NCI-H2081 treated with DMSO at 0.1 percent for 48 hours (cell line): Measurements from ENCODE around the gene ZNF597.
"Not testable (repeated sequence)": the region's sequence is repeated elsewhere in the genome, so short reads cannot be mapped to it uniquely, and the experiment has no call there.

Source experiments
- DNase-seq: peaks from one replicate; lab custom pipeline; 2025; lab: John Stamatoyannopoulos, UW

The ZNF597 gene

DNA sequence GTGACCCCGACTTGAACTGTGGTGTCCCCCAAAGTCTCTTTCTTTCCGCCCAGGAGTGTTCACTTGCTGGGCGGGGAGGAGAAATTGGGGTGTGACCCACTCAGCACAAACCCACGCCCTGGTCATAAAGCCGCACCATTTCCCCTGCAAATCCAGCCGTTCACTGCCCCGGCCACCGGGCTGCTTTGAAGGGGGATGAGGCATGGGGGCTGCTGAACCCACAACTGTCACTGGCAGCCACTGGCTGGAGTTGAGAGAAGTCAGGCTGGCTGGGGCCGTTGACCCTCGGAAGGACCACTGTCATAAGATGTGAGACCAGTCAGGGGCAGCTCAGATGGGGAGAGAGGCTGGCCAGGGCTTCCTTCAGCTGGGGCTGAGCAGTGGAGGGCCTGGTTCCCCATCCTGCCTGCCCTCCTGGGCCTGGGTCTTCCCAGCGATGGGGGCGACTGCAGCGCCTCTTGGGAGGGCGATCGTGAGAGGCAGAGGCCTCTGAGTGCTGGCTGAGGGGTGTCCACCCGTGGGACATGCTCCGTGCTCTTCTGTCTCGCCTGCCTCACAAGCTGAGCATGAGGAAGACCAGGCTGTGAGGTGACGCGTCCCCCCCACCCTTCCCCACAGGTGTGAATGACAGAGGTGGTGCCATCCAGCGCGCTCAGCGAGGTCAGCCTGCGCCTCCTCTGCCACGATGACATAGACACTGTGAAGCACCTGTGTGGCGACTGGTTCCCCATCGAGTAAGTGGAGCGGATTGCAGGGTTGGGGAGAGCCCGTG is 32.5 kb upstream of the ZNF597 start:
- DNase-seq, result no peak

DNA sequence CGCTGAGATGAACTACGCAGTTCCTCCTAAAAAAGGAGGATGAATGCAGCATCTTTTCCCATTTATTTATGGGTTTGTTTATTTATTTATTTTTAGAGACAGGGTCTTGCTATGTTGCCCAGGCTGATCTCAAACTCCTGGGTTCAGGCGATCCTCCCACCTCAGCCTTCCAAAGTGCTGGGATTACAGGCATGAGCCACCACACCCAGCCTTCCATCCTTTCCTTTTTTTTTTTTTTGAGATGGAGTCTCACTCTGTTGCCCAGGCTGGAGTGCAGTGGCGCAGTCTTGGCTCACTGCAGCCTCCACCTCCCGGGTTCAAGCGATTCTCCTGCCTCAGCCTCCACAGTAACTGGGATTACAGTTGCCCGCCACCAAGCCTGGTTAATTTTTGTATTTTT is 31.6 kb upstream of the ZNF597 start:
- not testable (repeated sequence) for DNase-seq

DNA sequence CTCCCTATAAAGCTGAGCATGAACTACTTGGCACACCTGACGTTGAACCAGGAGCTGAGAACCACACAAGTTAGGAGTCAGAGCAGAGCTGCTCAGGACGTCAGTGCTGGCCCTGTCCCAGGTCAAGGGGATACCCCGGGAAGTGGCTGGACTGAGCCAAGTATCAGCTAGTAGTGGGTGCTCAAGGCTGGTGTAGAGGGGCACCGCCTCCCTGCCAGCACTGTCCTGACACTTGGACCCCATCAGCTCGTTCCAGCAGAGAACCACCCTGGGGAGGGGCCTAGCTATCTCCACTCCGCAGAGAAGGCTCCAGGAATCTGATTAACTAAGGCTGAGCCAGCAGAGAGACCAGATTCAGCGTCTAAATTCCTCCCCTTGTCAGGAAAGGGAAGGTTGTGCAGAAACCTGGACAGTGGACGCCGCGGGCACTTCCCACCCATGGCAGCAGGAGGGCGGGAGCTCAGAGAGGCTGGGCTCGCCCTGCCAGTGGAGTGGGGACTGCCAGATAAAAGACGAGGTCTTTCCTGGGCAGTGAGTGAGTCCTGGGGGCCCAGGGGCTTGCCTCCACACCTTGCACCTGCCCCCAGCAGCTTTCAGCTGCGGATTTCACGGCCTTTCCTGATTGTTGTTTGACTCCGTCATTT is 31.0 kb upstream of the ZNF597 start:
- no peak for DNase-seq

DNA sequence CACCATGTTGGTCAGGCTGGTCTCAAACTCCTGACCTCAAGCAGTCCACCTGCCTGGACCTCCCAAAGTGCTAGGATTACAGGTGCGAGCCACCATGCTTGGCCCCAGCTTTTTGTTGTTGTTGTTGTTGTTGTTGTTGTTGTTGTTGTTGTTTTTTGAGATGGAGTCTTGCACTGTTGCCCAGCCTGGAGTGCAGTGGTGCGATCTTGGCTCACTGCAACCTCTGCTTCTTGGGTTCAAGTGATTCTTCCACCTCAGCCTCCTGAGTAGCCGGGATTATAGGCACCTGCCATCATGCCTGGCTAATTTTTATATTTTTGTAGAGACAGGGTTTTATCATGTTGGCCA is 30.3 kb upstream of the ZNF597 start:
- DNase-seq, result not testable (repeated sequence)

DNA sequence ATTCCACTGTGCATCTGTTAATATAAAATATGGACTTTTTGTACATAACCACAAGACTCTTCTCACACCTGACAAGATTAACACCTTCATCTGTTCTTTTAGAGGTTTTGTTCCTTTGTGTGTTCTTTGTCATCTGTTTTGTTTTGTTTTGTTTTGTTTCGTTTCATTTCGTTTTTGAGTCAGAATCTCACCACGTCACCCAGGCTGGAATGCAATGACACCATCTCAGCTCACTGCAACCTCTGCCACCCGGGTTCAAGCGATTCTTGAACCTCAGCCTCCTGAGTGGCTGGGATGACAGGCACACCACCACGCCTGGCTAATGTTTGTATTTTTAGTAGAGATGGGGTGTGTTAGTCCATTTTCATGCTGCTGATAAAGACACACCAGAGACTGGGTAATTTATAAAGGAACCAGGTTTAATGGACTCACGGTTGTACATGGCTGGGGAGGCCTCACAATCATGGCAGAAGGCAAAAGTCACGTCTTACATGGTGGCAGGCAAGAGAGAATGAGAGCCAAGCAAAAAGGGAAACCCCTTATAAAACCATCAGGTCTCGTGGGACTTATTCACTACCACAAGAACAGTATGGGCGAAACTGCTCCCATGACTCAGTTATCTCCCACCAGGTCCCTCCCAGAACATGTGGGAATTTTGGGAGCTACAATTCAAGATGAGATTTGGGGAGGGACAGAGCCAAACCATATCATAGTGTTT is 29.7 kb upstream of the ZNF597 start:
- DNase-seq, result no peak

DNA sequence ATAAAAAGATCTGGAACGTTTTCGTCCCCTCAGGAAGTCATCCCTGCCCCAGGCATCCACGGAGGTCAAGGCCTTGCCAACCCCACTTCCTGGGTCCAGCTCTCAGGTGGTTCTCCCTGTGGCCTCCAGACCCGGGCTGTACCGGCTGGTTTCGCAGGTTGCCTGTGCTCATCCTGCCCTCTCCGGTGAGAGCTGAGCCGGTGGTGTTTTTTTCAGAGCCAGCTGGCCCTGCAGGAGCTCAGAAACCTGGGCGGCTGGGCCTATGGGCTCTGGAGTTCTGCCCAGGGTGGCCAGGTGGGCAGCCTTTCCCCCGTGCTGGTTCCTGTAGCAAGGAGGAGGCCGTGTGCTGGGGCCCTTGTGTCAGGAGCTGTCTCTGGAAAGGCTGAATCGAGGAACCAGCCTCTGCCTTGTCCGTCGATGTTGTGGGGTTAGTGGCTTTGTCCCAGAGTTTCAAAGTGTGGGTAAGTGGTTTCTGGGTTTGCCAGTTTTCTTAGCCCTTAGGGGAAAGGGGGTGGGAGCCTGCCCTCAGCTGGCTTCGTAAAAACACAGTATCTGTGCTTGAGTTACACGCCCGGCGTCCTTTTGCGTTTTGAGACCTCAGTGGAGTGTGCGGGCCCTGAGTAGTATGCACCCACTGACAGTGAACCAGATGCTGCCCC is 28.3 kb upstream of the ZNF597 start:
- DNase-seq, result no peak

DNA sequence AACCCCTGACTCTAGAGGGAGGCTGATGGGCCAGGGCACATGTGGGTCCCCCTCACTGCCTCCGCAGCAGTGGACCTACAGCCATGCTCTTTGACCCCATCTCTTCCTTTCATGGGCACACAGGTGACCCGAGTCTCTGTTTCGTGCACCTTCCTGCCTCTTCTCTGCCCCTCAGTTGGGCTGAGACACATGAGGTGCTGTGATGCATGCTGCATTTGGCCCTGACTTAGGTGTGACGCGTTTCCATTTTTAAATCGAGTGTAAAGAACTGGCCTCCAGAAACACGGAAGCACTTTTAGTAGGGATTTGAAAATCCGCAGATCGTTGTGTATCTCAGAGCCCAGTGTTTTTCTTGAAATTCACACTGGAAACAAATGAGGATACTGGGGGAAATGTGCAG is 27.4 kb upstream of the ZNF597 start:
- DNase-seq, result no peak

DNA sequence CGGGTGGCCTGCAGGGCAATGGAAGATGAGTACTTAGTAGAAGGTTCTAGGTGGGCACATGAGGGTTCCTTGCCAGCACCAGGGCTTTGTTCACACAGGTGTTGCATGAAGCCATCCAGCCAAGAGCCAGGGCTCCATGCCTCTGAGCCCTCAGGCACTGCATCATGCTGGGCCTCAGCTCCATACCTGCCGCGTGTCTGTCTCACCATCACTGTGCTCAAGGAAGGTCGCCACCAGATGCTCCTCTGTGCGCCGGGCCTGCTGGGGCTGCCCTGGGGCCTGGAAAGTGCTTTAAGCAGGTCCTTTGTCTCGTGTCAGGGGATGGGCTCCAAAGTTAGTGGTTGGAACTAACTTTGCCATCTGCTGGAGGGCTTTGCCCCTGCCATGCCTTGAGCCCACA is 26.4 kb upstream of the ZNF597 start:
- DNase-seq, result no peak

DNA sequence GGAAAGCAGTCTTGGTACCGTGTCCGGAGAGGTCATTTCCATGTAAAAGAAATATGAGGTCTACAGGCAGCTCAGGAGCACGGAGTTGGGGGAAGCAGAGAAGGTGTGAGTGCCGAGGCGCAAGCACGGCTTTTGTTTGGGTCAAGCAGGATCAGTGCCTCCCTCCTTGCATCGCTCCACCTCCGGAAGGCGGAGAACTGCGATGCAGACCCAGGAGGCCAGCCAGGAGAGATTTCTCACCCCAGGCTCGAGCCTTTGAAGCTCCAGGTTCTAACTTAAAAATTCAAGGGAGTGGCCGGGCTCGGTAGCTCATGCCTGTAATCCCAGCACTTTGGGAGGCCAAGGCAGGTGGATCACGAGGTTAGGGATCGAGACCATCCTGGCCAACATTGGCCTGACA is 25.2 kb upstream of the ZNF597 start:
- DNase-seq, result no peak

DNA sequence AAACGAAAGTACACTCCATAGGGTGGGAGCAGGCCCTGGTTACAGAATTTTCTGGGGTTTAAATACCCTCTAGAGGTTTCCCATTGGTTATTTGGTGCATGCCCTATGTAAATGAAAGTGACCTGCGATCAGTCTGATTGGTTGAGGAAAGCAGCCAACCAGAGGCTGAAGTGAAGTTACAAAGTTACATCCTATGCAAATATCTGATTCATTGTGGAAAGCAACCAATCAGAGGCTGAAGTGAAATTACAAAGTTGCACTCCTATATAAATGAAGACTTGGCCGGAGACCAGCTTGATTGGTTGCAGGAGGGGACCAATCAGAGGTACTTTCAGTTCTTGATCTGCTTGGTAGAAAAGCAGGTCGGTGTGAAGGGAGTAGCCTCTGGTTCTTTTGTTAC is 24.6 kb upstream of the ZNF597 start:
- no peak for DNase-seq

DNA sequence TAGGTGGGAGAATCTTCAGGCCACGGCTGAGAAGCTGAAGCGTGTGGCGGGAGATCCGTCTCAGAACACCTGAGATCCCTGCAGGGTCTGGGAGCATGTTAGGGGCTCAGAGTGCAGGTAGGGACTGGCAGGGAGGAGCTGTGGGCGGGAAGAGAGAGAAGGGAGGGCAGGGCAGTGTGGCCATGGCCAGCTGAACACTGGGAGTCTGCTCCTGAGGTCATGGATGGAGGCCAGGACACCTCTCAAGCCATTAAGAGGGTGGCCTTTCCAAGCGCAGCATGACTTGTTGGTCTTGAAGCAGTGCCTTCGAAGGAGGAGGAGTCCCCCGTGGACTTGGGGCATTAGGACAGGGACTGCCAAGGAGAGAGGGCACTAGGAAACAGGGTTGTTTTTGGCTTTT is 23.9 kb upstream of the ZNF597 start:
- DNase-seq, result no peak

DNA sequence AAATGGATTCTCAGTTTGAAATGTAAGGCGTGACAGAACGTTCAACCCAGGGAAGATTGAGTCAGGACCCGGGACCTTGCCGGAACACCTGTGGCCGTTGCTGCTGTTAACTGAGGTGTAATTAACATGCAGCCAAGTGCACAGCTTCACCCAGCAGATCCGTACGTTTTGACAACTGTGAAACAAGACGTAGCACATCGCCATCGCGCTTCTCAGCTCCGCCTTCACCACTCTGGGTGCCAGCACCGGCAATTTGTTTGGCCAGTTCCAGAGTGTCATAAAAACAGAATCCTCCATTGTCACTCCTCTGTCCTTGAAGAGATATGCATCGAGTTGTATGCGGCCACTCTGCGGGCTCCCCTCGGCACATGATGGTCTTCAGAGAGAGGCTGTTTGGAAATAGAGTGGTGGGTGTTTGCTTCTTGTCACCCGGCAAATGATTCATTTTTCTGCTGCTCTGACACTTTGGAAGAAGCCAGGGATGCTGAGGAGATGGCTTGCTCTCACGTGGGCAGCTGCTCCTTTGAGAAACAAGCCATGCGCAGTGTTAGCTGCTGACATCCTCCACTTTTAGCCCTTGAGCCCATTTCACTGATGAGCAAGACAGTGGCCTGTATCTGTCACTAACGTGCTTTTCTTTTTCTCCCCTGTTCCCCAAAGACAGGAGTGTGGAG is 22.7 kb upstream of the ZNF597 start:
- no peak for DNase-seq

DNA sequence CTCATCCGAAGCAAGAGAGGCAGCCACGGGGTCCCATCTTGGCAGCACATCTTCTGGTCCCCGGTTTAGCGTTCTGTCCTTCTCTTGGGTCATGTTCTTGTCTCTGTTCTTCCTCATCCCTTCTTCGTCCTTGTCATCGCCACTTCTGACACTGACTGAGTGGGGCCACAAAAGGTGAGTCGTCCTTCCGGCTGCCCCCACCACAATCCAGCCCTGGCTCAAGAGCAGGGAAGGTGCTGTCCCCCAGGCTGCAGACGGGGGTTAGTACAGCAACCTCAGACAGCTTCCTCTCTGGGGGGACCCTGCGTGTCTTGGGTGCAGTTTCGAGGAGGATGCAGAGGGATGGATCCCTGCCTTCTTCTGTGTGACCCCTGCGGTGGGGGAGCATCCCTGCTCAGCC is 22.0 kb upstream of the ZNF597 start:
- no peak for DNase-seq

DNA sequence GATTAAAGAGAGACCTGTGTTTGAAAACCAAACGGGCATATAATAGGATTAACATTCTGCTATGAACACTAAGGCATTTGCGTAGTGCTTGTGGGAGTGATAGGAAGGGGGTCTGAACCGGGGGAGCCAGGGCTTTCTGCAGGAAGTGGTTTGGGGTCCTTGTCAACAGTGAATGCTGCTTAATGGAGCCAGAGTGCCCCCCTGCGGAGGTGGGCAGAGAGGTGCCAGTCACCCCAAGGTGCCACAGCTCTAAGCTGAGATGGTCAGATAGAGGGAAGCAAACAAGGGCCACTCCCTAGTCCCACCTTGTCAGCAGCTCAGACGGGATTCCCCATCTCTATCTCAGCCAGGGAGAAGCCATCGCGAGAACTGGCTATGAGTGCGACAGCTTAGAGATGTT is 17.8 kb upstream of the ZNF597 start:
- no peak for DNase-seq

DNA sequence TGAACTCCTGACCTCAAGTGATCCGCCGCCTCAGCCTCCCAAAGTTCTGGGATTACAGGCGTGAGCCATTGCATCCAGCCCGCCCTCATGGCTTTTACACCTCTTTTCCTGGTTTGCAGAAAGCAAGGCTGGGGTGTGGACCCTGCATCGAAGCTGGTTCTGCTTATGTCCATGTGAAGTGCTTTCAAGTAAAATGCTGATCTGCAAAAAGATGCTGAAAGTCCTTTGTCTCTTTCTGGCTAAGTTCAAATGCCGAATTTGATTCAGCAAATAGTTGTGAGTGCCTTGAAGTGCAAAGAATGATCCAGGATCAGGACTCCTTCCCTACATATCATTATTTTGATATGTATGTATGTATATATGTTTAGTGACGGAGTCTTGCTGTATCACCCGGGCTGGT is 17.3 kb upstream of the ZNF597 start:
- no peak for DNase-seq

DNA sequence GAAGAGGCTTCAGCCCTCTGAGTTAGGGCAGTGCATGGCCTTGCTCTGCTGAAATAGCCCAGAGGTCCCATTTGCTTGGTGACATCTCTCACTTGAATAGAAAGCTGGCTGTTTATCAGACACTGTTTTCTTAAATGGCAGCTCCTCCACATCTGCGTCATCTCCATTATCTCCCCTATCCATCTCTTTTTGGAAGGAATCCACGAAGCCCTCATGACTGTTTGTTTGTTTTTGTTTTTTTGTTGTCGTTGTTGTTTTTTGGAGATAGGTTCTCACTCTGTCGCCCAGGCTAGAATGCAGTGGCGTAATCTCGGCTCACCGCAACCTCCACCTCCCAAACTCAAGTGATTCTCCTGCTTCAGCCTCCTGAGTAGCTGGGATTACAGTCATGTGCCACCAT is 16.8 kb upstream of the ZNF597 start:
- no peak for DNase-seq

DNA sequence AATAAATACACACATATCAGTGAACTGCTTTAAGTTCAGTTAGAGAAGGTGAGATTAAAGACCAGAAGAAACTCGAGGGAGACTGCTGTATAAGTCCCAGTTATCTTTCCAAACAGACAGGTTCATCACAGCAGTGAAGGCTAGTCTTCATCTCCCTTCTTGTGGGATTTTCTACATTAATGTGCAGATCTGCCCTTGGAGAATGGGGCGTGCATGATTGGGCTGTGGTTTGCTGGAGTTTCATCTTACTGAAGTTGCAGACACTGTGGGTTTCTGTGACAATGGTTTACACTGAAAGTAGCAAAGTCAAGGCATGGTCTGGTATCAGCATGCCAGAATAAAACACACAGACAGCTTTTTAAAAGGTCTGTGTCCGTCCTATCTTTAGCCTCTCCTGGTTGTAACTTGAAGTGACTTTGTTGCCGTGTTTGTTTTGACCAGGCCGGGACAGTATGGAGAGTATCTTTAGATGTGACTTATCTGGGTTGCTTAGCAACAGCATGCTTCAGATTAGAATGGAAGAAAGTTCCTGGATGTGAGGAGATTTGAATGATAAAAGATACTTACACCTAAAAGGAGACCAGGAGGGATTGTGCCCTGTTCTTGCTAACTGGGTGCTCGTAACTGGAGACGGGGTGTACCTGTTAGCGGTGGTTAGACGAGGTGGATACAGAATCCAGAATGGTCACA is 16.2 kb upstream of the ZNF597 start:
- no peak for DNase-seq

DNA sequence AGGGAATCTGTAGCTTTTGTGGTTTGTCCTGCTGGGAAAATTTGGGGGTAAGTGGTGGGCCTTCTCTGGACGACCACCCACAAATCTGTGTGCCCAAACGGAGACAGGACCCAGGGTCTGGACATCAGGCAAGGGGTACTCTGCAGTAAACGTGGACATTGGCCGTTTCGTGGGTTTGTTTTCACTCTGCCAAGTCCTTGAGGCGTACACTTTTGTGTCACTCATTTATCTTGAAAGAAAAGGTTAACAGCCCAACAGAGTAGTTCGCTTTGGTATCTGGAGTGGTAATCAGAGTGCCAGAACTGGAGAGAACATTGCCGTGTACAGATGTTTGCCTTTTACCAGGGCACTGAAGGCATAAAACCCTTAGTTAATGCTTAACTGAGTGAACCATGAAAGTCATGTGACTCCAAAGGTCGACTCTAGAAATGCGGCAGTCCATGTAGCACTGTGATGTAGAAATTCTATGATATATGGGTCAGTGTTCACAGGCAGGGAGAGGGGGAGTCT is 15.6 kb upstream of the ZNF597 start:
- DNase-seq, result no peak

DNA sequence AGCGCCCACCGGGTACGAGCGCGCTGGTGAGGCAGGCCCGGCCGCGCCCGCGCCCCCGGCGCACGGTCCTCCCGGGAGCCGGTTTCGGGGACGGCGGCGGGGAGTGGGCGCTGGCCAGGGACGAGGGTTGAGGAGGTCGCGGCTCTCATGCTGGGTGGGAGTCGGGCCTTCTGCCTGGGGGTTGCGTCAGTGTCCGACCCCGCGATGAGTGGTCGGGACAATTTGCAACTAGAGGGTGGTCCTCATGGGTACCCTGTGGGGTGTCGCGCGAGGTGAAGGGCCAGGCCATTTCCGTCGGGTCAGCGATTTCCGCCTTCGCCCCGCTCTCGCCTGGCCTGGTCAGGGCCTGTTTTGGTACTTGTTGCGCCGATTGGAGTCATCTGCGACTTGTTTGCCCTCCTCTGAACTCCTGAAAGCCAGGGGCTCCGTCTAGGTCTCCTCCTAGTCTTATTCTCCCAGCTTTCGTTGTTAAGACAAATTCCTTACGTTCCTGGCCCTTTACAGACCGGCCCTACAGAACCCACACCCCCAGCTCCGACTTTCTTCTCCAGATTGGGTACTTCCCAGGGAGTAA is 15.1 kb upstream of the ZNF597 start:
- no peak for DNase-seq

DNA sequence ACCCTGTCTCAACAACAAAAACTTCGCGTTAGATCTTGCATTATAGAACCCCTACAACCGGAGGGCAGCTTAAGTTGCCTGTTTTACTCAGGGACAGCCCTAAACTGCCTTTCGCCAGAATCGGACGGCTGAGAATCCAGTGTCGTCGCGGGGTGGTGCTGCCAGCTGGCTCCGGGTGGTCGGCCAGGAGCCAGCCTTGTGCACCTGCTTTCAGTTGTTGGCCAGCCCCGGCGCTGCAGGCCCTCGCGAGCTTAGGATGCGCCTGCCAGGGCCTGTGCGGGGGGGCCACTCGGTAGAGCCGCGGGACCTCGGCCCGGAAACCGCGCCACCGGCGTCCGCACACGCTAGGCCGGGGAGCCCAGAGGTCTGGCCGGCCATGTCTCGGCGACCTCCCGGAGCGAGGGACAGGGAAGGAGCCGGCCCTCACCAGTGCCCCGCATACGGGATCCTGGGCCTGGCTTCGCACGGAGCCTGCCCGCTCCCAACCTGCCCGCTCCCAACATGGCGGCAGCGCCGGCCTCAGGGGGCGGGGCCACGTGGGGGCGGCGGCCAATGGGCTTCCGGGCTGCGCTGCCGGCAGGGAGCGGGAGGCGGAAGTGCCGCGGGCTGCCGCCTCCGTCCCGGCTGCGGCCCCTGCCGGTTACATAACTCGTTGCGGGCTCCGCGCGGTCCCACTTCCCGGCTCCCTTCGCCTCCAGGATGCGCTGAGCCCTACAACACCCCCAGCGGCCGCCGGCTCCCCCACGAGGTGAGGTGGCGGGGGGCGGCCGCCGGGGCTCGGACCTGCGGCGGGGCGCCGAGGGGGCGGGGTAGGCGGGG is 14.3 kb upstream of the ZNF597 start:
- peak; percentile 73 for DNase-seq
